Measurements from ENCODE around the gene PRPS1. TPM values are rescaled to one million over a fixed set of nuclear protein-coding genes. Genes with fewer than 3 reads are reported as not detected.
A peak's percentile ranks its signal among the peaks of the same experiment; 100 is the strongest.

The PRPS1 gene
- 45.1 TPM for polyA plus RNA-seq (2012; ENCODE audit: low read depth, missing spikeins)

- peak; percentile 46; the same call in 1 of the 2 replicates for TF ChIP-seq TAF1 (IDR thresholded peaks at IDR 0.05; ENCODE audit: low read depth, low read length)
- peak; percentile 66; the same call in 1 of the 2 replicates for TF ChIP-seq POLR2A (IDR thresholded peaks at IDR 0.05; ENCODE audit: low read depth, low read length)
- no peak for TF ChIP-seq SPI1 (IDR thresholded peaks at IDR 0.05; ENCODE audit: low read depth, low read length)
- no peak for TF ChIP-seq PAX5 (IDR thresholded peaks at IDR 0.05; ENCODE audit: insufficient read depth, low read length, severe bottlenecking)
- DNase-seq (ENCODE audit: insufficient read length, low spot score): peak; percentile 65
- FAIRE-seq: peak; percentile 98
These were observed at the start of gene PRPS1 for GRCh38 chrX:107627838-107628661. Gene PRPS1, plus strand, starts transcription at chrX:107628510. Its CDS starts 119 bp downstream, at chrX:107628629.

- TF ChIP-seq SPI1 (IDR thresholded peaks at IDR 0.05; ENCODE audit: low read depth, low read length) (no peak), POU2F2 (IDR thresholded peaks at IDR 0.05; ENCODE audit: low read depth, low read length) (no peak), POLR2A (IDR thresholded peaks at IDR 0.05; ENCODE audit: low read depth, low read length) (no peak), POLR2AphosphoS5 (IDR thresholded peaks at IDR 0.05; ENCODE audit: low read depth, low read length) (no peak), PAX5 (IDR thresholded peaks at IDR 0.05; ENCODE audit: insufficient read depth, low read length, severe bottlenecking) (no peak), TAF1 (IDR thresholded peaks at IDR 0.05; ENCODE audit: low read depth, low read length) (no peak)
- FAIRE-seq (no peak), DNase-seq (ENCODE audit: insufficient read length, low spot score) (no peak)
These were observed 48.4 kb upstream of the PRPS1 start for GRCh38 chrX:107579956-107580355.

DNA sequence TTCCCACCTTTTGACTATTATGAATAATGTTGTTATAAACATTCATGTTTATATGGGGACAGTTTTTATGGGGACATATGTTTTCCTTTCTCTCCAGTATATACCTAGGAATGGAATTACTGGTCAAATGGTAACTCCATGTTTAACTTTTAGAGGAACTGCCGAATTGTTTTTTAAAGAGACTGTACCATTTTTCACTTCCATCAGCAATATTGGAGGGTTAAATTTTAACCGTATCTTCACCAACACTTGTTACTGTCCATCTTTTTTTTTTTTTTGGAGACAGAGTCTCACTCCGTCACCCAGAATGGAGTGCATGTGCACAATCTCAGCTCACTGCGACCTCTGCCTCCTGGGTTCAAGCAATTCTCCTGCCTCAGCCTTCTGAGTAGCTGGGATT, 46.4 kb upstream of the PRPS1 start:
- no peak for TF ChIP-seq POLR2A (IDR thresholded peaks at IDR 0.05; ENCODE audit: low read depth, low read length)

DNA sequence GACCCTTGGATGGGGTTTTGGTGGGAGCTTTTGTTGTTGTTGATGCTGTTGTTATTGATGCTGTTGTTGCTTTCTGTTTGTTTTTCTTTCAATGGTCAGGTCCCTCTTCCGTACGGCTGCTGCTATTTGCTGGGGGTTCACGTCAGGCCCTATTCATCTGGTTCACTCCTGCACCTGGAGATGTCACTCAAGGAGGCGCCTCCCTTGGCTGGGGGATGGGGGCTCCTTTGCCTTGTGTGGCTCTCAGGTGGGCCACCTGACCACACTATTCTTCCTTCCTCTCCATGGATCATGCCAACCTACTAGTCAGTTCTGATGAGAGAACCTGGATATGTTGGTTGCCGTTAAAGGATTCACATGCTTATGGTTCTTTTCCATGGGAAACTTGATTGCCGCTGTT, 39.1 kb upstream of the PRPS1 start:
- DNase-seq (ENCODE audit: insufficient read length, low spot score) (no peak), FAIRE-seq (no peak)
- TF ChIP-seq SPI1 (IDR thresholded peaks at IDR 0.05; ENCODE audit: low read depth, low read length) (no peak), PAX5 (IDR thresholded peaks at IDR 0.05; ENCODE audit: insufficient read depth, low read length, severe bottlenecking) (no peak), TAF1 (IDR thresholded peaks at IDR 0.05; ENCODE audit: low read depth, low read length) (no peak), POLR2A (IDR thresholded peaks at IDR 0.05; ENCODE audit: low read depth, low read length) (no peak), POU2F2 (IDR thresholded peaks at IDR 0.05; ENCODE audit: low read depth, low read length) (no peak), POLR2AphosphoS5 (IDR thresholded peaks at IDR 0.05; ENCODE audit: low read depth, low read length) (no peak)

More for the DNA sequence above, 46.4 kb upstream of the PRPS1 start:
- FAIRE-seq: no peak
- no peak for DNase-seq (ENCODE audit: insufficient read length, low spot score)

- FAIRE-seq (no peak), DNase-seq (ENCODE audit: insufficient read length, low spot score) (no peak)
- TF ChIP-seq POLR2AphosphoS5 (IDR thresholded peaks at IDR 0.05; ENCODE audit: low read depth, low read length): no peak
- no peak for TF ChIP-seq PAX5 (IDR thresholded peaks at IDR 0.05; ENCODE audit: insufficient read depth, low read length, severe bottlenecking)
- no peak for TF ChIP-seq POLR2A (IDR thresholded peaks at IDR 0.05; ENCODE audit: low read depth, low read length)
- no peak for TF ChIP-seq SPI1 (IDR thresholded peaks at IDR 0.05; ENCODE audit: low read depth, low read length)
- no peak for TF ChIP-seq TAF1 (IDR thresholded peaks at IDR 0.05; ENCODE audit: low read depth, low read length)
- no peak for TF ChIP-seq POU2F2 (IDR thresholded peaks at IDR 0.05; ENCODE audit: low read depth, low read length)
These were observed 31.7 kb upstream of the PRPS1 start for GRCh38 chrX:107596651-107597050.

DNA sequence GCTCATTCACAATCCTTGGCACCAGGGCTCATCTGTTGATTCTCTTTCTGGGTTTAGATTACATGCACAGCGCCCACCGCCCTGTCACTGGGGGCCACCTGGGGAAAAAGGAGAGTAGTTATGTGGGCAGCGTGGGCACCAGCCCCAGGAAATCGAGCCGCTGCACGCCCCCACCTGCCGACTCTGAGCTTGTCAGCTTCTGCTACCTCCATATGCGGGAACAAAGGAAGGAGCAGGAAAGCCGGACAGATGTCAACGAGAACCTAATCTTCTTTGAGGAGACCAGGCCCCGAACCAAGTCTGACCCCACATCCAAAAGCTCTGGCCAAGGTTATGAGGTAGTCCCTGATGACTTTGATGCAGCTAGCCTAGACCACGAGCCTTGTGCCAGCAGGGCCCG, 31.0 kb upstream of the PRPS1 start:
- TF ChIP-seq POU2F2 (IDR thresholded peaks at IDR 0.05; ENCODE audit: low read depth, low read length): no peak
- no peak for TF ChIP-seq TAF1 (IDR thresholded peaks at IDR 0.05; ENCODE audit: low read depth, low read length)
- no peak for TF ChIP-seq POLR2A (IDR thresholded peaks at IDR 0.05; ENCODE audit: low read depth, low read length)
- TF ChIP-seq PAX5 (IDR thresholded peaks at IDR 0.05; ENCODE audit: insufficient read depth, low read length, severe bottlenecking): no peak
- TF ChIP-seq SPI1 (IDR thresholded peaks at IDR 0.05; ENCODE audit: low read depth, low read length): no peak
- no peak for TF ChIP-seq POLR2AphosphoS5 (IDR thresholded peaks at IDR 0.05; ENCODE audit: low read depth, low read length)
- FAIRE-seq: no peak

DNA sequence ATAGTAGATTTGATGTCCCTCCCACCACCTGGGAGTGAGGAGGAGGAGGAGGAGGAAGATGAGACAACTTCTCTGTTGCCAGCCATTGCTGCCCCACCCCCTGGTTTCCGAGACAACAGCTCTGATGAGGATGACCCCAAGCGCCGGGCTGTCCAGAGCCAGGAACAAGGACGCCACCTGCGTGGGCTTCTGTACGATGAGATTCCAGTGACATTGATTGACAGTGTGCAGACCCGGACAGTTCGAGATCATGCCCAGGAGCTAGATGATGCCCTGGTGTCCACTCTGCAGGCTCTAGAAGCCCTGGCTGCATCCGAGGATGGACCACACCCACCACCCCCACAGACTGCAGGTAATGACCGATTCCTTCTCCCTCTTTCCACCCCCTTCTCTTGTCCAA, 30.5 kb upstream of the PRPS1 start:
- TF ChIP-seq POLR2AphosphoS5 (IDR thresholded peaks at IDR 0.05; ENCODE audit: low read depth, low read length): no peak
- no peak for TF ChIP-seq POLR2A (IDR thresholded peaks at IDR 0.05; ENCODE audit: low read depth, low read length)
- TF ChIP-seq POU2F2 (IDR thresholded peaks at IDR 0.05; ENCODE audit: low read depth, low read length): no peak
- TF ChIP-seq PAX5 (IDR thresholded peaks at IDR 0.05; ENCODE audit: insufficient read depth, low read length, severe bottlenecking): no peak
- TF ChIP-seq TAF1 (IDR thresholded peaks at IDR 0.05; ENCODE audit: low read depth, low read length): no peak
- no peak for FAIRE-seq
- no peak for DNase-seq (ENCODE audit: insufficient read length, low spot score)

More for the DNA sequence above, 31.0 kb upstream of the PRPS1 start:
- no peak for DNase-seq (ENCODE audit: insufficient read length, low spot score)

DNA sequence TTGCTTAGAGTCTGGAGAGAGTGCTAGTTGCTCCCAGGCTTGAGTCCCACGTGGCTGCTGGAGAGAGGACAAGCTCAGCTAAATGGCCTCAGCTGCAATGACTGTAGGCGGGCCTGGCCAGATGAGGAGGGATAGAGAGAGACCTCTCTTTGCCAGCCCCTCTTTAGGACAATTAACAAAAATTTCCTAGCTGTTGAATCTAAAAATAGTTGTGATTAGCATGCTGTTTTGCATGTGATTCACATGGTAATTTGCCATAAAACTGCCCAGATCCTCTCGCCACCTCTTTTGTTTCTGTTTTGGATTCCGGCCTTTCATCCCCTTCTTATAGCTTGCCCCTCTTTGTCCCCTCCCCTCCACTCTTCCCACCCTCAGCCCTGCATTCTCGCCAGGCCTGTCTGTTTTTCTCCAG, 28.9 kb upstream of the PRPS1 start:
- DNase-seq (ENCODE audit: insufficient read length, low spot score) (no peak), FAIRE-seq (no peak)
- TF ChIP-seq POU2F2 (IDR thresholded peaks at IDR 0.05; ENCODE audit: low read depth, low read length) (no peak), PAX5 (IDR thresholded peaks at IDR 0.05; ENCODE audit: insufficient read depth, low read length, severe bottlenecking) (no peak)

GRCh38 chrX:107600366-107600765, 27.9 kb upstream of the PRPS1 start:
- FAIRE-seq: no peak
- no peak for DNase-seq (ENCODE audit: insufficient read length, low spot score)
- TF ChIP-seq POLR2AphosphoS5 (IDR thresholded peaks at IDR 0.05; ENCODE audit: low read depth, low read length) (no peak), TAF1 (IDR thresholded peaks at IDR 0.05; ENCODE audit: low read depth, low read length) (no peak), POU2F2 (IDR thresholded peaks at IDR 0.05; ENCODE audit: low read depth, low read length) (no peak), POLR2A (IDR thresholded peaks at IDR 0.05; ENCODE audit: low read depth, low read length) (no peak), PAX5 (IDR thresholded peaks at IDR 0.05; ENCODE audit: insufficient read depth, low read length, severe bottlenecking) (no peak), SPI1 (IDR thresholded peaks at IDR 0.05; ENCODE audit: low read depth, low read length) (no peak)

DNA sequence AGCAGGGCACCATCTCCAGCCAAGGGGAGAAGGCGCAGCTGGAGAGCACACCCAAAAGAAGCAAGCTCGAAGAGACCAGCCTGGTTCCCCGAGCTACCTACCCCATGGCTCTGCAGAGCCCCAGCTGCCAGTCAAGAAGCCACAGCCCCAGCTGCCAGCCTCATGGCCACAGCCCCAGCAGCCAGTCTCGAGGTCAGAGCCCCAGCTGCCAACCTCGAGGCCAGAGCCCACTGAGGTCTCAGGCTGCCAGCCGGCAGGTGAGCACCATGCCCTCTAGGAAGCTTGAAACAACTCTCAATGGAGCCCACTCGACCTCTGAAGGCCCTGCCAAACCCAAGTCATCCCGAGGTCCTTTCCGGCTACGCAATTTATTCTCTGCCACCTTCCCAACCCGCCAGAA, 27.0 kb upstream of the PRPS1 start:
- DNase-seq (ENCODE audit: insufficient read length, low spot score) (no peak), FAIRE-seq (no peak)
- TF ChIP-seq POLR2A (IDR thresholded peaks at IDR 0.05; ENCODE audit: low read depth, low read length) (no peak), TAF1 (IDR thresholded peaks at IDR 0.05; ENCODE audit: low read depth, low read length) (no peak), POU2F2 (IDR thresholded peaks at IDR 0.05; ENCODE audit: low read depth, low read length) (no peak), SPI1 (IDR thresholded peaks at IDR 0.05; ENCODE audit: low read depth, low read length) (no peak), POLR2AphosphoS5 (IDR thresholded peaks at IDR 0.05; ENCODE audit: low read depth, low read length) (no peak), PAX5 (IDR thresholded peaks at IDR 0.05; ENCODE audit: insufficient read depth, low read length, severe bottlenecking) (no peak)

Data from GM12891 (cell line).